T-helper 2 cell (primary cell): ENCODE results near the gene ZG16B.

Source experiments
- DNase-seq, 5 experiments: peaks; one replicate each; pipeline versions ENCODE4 v3.0.0 to v3.0.0-alpha.2; 2012 to 2022

Gene ZG16B

DNA sequence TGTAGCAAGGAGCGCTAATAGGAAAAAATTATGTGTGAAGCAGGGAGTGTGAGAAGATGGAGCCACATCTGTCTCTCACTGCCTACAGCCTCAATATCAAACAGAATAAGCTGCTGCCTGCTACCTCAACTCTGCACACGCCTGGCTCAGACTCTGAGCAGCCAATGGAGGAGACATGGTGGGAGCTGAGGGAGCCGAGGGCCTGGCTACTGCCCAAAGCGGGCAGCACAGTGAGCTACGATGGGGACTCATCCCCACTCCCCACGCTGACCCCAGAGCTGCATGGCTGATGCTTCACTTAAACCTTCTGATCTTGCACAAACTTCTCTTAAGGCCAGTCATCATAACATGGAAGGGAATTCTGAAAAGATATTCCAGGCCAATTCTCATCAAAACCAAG lies 41.8 kb downstream of the ZG16B start:
- DNase-seq: no peak

- DNase-seq: no peak
These were observed 44.2 kb downstream of the ZG16B start for GRCh38 chr16:2874032-2874911.

DNA sequence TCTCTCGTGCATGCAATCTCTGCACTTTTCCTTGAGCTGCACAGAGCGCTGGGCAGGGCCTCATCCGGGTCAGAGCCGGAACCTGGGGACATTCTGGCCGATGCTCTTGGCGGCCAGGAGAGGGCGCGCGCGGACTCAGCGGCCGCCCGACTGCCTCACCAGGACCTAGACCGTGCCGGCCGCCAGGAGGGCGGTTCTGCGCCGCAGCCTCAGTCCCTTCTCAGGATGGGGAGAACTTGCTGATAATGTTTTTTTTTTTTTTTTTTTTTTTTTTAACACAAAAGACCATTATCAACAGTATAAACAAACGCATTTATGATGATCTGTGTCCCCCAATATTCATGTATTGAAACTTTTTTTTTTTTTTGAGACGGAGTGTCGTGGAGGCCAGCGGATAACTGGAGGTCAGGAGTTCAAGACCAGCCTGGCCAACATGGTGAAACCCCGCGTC lies 44.8 kb downstream of the ZG16B start:
- DNase-seq: peak; percentile 47 to 79 (median 56)

DNA sequence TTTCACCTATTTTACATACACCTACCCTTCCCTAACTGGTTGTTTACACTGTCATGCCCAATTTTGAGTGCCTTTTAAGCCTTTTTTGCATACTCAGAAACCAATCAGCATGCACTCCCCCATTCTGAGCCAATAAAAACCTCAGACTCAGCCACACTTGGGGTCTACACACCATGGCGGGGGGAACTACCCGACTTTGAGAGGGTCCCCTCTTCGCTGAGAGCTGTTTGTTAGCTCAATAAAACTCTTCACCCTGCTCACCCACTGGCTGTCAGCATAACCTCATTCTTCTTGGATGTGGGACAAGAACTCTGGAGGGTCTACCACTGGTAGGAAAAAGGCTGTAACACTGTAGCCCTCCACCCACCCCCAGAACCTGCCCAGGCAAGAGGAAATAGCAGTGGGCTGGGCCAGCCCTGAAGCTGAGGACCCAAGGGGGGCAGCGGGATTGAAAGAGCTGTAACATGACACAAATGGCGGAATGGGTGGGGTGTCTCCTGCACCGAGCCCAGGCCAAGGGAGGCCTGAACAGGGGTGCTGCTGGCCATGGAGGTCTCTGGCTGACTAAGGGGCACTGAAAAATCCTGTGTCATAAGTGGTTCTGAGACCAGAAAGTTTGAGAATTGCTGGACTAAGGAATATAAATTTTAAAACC lies 49.9 kb downstream of the ZG16B start:
- DNase-seq: no peak
